Stimulated activated CD8-positive, alpha-beta memory T cell treated with anti-CD3 and anti-CD28 coated beads, Interleukin-4, amount 100 ng/mL, for 4 hours (primary cell): ENCODE data around the gene GUCY1A2.
"Not testable (repeated sequence)": the region's sequence is repeated elsewhere in the genome, so short reads cannot be mapped to it uniquely, and the experiment has no call there.

ENCODE experiments used
- DNase-seq, 2 donors: peaks; one replicate each; pipeline ENCODE4 v3.0.0-alpha.2; 2020; ENCODE audit warnings: low read depth in 2 of 2, low spot score in 1 of 2

GUCY1A2 gene

DNA sequence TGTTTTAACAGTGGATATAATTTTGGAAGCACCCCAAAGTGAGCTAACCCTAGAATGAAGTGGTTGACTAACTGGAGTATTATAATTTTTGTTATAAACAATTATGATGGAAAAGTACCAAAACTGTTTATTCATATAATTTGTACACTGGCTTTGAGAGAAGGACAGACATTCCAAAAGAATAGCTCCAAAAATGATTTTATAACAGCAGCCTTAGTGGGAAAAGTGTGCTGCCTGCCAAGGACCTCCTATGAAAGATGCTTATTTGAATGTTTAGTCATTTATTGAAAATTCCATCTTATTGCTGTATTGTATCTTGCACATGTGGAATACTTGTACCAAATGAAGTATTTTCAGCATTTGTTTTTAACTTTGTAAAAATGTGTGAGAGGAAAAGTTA is 169.8 kb downstream of the GUCY1A2 start:
- no peak for DNase-seq

DNA sequence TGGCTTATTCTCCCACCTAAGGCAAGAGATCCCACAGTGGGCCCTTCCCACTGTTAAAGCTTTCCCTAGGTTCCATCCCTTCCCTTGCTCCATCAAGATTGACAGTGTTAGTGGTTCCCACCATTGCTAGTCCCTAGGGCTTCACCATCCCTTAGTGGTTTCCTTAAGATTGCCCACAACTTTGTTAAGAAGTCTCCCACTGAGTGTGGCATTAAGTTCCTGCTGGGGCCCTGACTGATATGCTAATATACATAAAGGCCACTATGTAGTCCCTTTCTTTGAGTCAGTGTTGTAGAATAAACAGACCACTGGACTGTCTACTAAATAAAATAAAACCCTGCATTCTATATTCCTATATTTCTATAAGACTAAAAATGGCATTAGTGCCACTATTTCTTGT is 176.1 kb downstream of the GUCY1A2 start:
- DNase-seq, result no peak

DNA sequence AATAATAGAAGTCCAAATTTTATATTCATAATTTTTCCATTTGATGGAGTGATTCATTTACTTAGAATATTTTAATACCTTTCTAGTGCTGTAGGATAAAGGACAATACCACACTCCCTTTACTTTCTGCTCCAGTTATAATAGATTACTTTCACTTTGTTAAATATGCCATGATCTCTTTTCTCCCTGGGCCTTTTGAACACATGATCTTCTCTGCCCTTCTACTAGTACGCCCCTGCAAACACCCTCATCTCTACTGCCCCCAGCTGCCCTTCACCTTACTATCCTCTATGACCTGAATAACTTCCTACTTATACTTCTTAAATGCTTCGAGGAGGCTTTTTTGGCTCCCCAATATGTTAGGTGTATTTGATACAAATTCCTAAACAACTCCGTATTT is 177.3 kb downstream of the GUCY1A2 start:
- no peak for DNase-seq

DNA sequence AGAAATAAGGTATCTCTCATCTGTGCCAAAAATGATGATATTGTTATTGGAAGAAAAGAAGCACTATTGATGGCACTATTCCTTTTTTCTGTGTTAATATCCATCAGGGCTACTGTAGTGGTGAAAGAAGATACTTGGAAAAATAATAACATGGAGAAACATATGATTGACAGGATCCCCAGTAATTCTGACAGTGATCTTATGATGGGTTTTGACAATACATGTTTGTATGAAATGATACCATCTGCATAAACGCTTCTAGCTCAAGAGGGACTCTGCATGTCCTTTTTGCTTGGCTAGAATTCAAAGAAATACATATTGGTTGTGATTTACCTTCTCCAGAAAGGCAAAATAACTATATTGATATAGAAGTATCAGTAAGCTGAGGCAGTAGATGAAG is 178.1 kb downstream of the GUCY1A2 start:
- DNase-seq, result no peak

DNA sequence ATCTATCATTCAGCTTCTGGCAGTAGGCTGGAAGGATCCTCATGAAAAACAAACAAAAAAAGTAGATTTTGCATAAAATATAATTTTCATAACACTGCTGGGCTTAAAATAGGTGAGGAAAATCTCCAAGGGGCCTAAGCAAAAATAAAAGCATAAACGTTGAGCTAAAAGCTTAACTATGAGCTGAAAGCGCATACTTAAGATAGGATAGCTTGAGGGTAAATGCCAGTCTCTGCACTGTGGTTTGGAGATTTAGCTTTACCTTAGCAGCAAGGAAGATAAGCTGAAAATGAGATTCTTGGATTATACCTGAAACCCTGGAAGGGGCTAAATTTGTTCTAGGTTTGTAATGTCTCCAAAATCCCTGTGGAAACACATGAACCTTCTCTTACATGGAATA is 183.7 kb downstream of the GUCY1A2 start:
- no peak for DNase-seq

DNA sequence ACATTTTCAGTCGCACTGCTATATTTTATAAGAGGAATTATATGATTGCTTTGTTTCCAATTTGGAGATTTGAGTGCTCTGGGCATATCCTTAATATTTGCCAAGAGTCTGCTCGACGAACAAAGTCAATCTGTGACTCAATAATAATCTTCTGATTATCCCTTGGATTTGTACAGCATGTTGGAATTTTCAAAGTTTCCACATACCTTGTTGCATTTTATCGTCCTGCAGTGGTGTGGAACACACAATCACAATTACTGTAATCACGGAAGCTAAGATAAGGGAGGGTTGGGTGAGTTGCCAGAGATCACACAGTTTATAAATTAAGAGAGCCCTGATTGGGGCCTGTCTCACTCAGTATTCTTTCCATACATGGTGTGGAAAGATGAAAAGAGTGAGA is 189.3 kb downstream of the GUCY1A2 start:
- DNase-seq, result no peak

DNA sequence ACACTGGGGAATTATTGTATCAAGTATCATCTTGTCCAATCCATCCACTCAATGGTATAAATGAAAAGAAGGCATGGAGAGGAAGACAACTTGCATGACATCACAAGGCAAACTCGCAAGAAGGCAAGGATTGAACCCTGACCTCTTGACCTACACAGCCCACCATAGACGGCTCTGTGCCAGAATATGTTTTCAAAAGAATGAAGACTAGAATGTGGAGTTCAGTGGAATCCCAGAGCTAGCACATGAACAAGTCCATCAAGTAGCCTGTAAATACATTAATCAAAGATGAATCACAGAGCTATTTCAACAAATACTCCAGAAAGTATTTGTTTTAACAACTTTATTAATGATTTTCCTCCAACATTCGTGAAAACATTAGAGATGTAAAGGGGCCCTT is 189.7 kb downstream of the GUCY1A2 start:
- DNase-seq, result no peak

DNA sequence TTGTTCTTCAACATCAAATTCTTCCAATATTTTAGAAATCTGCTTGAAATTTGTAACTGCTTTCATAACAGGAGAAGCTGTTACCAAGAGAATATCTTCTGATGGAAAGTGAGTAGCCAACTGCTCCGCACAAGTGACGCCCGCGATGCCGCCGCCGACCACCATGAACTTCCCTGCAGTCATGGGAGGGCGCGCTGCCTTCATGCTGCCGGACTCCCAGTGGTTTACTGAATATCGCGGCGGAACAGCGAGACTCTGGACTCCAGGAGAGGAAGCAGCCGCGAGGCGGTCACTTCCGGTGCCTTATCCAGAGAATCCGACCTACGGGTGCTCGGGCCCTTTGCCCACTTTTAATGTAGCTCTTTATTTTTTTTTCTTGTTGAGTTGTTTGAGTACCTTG is 190.6 kb downstream of the GUCY1A2 start:
- no peak for DNase-seq

DNA sequence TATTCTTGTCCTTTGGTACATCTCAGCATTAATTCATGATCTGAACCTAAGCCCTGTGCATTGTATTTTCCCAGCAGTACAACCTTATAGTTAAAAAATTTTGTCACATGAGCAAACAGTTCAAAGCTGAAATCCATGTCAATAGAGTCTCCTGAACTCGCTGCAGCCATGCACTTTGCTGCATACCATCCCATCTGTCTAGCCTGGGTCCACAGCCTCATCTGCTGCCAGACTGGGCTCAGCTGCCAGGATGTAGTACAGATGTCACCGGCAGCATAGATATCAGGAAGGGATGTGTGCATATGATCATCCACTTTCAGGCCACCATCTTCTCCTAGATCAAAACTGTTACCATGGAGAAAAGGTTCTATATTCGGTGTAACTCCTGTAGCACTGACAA is 191.7 kb downstream of the GUCY1A2 start:
- not testable (repeated sequence) for DNase-seq

DNA sequence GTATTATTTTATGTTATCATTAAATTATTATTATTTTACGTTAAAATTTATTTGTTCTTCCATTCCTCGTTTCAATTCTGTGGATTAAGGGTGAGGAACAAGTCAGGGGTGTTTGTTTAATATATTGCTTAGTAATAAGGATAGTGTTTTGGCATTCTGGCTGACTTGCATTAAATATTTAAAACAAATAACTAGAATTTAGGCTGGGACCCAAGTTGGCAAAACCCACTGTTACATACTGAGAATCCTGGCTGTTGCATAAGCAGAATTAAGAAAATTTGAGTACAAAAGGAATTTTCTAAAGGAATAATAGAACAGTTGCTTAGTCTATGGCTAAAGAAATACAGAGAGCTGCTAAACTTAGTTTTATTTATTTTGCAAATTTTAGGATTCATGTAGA is 196.4 kb downstream of the GUCY1A2 start:
- DNase-seq, result no peak

DNA sequence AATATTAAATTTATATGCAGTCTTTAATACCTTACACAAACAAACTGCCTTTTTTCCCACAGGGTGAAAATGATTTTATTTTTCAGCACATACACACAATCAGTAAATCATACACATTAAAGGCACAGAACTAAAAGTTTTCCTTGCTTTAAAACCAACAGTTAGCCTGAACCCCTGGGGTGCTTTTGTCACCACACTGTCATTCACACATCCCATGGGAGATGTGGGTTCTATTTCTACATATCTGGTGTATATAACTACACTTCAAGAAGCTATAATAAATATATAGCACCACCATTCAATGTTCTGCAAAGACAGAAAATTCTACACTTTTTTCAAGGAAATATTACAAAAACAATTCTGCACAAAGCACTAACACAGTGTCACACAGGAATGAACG is 197.0 kb downstream of the GUCY1A2 start:
- DNase-seq, result no peak

DNA sequence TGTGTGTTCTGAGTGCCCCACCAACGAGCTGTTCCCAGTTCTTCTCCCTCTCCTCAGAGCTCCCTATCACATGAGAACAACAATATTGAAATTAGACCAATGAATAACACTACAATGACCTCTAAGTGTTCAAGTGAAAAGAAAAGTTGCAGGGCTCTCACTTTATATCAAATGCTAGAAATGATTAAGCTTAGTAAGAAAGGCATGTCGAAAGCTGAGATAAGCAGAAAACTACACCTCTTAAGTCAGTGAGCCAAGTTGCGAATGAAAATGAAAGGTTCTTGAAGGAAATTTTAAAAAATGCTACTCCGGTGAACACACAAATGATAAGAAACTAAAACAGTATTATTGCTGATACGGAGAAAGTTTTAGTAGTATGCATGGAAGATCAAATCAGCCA is 199.8 kb downstream of the GUCY1A2 start:
- no peak for DNase-seq

DNA sequence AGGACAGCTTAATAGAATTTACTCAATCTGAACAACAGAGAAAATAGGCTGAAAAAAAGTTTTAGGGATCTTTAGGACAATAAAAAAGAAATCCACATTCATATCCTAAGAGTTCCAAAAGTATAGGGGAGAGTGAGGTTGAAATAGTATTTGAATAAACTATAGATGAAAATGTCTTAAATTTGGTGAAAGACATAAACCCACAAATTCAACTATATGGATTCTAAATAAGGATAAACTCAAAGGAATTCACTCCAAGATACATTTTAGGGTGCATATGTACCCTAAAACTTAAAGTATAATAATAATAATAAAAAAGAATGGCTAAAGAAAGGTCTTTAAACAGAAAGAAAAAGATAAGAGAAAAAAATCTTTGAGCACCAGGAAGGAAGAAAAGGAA is 203.1 kb downstream of the GUCY1A2 start:
- DNase-seq, result no peak

DNA sequence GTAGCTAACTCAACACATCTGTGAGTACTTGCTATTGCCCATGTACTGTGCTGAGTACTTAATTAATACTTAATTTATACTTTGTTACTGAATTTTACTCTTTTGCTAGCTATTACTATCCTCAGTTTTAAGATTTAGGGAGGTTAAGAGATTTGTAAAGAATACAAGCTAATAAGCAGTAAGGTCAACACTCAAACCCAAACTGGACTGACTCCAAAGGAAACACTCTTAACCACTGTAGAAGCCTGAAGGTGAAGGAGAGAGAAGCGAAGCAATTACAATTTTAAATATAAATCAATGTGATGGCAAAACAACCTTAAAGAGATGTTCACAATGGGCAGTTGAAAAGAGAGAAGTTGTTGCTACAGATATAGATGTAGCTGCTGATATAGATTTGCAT is 204.5 kb downstream of the GUCY1A2 start:
- no peak for DNase-seq

DNA sequence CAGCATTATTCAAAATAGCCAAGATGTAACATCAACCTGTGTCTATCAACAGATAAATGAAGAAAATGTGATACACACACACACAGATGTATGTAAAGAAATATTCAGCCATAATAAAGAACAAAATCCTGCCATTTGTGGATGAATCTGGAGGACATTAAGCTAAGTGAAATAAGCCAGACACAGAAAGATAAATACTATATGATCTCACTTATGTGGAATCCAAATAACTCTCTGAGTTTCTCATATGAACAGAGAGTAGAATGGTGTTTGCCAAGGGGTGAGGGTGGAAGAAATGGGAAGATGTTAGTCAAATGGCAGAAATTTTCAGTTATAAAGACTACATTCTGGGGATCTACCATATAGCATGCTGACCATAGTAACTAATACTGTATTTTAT is 224.2 kb downstream of the GUCY1A2 start:
- no peak for DNase-seq

DNA sequence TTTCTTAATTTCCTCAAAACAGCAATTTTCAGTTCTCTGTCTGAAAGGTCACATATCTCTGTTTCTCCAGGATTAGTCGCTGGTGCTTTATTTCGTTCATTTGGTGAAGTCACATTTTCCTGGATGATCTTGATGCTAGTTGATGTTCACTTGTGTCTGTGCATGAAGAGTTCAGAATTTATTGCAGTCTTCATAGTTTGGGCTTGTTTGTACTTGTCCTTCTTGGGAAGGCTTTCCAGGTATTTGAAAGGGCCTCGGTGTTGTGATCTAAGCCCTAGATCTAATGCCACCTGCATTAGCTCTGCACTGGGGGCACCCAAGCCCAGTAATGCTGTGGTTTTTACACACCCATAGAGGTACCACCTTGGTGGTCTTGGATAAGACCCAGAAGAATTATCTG is 228.9 kb downstream of the GUCY1A2 start:
- no peak for DNase-seq

DNA sequence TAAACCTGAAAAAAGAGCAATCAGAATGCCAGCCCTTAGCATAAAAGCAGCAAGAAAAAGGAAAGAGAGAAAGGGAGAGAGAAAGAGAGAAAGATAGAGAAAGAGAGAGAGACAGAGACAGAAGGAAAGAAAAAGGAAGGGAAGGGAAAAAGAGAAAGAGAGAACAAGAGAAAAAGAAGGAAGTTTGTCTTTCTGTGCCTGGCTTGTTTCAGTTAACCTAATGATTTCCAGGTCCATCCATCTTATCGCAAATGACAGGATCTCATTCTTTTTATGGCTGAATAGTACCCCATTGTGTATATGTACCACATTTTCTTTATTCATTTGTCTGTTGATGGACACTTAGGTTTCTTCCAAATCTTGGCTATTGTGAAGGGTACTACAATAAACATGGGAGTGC is 230.8 kb downstream of the GUCY1A2 start:
- no peak for DNase-seq

DNA sequence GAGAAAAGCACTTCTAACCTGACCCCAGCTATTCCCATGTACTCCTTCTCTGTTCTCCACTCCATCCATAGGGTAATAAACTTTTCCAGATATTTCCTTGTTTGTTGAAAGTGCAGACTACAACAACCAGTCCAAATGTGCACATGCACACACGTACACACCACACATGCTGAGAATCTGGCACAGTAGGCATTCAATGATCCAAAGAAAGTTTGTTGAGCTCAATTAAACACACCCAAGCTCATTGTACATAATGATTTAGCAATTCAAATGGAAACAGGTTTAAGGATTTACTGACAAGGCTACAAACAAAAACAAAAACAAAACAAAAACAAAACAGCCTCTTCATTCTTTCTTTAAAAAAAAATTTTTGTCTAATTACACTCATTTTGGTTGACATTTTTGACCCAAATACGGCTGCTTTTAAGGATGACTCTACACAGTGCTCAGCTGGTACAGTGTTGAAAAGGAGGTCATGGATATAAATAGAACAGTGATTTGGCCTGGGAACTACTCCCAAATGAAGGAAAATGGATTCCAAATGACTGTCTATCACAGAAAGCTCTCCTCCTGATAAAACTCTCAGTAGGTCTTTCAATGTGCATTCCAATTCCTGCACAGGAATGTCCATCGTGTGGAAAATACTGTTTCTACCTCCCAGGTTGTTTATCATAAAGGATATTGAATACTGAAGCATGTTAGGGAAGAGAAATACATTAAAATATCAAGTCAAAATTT is 232.2 kb downstream of the GUCY1A2 start:
- no peak for DNase-seq

DNA sequence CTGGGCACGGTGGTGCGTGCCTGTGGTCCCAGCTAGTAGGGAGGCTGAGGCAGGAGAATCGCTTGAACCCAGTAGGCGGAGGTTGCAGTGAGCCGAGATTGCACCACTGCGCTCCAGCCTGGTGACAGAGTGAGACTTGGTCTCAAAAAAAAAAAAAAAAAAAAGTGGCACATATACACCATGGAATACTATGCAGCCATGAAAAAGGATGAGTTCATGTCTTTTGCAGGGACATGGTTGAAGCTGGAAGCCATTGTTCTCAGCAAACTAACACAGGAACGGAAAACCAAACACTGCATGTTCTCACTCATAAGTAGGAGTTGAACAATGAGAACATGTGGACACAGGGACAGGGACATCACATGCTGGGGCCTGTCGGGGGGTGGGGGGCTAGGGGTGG is 241.0 kb downstream of the GUCY1A2 start:
- not testable (repeated sequence) for DNase-seq

DNA sequence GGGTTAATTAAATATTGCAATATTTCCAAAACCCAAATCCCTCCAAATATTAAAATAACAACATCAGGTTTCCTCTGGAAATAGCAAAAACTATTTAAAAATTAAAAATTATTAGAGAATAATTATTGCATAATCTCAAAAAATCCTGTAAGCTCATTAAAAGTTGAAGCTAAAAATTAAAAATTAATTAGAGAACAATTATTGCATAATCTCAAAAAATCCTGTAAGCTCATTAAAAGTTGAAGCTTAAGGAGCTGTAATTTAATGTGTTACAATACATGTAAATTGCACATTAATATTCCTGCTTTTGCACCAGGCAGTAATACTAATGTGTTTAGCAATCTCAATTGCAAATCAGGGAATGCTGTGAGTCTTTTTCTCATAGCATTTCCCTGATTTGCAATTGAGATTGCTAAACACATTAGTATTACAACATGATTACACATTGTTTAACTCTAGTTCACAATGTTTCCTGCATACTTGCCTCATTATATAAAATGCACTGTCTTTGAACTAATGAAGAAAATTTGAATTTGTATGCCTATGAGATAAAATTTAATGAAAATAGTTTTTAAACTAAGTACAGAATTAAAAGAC is 247.7 kb downstream of the GUCY1A2 start:
- no peak for DNase-seq

DNA sequence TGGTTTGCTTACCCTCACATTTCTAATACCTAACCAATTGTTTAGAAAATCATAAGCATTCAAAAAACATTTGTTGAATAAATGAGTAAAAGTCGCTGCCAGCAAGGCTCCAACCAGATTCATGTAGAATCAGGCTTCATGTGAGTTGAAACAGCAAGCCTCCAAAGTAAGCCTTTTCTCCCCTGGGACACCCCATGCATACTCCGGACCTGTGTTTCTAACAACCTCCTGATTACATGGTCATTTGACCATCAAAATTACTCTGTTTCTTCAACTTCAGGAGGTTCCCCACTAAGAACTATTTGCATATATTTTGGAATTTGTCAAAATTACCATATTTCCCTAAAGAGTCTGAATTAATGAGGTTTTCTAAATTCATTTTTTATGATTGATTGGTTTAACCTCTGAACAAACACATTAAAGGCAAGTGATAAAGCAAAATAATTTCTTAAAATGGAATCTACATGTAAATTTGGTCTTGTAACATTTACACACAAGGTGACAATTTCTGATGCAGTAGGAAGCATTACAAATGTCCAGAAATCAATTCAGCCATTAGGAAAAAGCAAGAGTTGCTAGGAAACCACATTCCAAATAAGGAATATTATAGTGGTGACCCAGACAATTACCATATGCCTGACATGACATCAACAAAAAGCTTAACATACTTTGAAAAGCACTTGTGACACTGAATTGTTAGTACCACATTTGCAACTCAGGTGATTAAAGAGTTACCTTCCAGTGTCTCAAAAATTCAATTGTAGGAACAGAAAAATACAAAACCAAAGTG is 252.6 kb downstream of the GUCY1A2 start:
- DNase-seq, result no peak

DNA sequence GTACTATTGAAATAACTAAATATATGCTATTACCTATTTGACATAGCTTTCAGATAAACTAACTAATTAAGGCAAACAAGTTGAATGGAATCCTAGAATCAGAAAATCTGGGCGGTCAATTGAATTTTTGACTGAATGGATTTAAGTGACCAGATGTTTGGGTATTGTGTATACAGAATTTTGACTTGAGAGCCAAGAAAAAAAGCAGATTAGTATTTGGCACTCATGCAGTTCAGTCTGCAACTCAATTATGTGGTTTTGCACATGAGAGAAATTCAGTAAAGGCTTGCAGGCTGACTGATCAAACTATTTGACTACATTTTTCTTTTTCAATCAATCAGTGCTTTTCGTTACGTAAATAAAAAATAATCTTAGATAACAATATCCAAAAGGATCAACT is 254.8 kb downstream of the GUCY1A2 start:
- DNase-seq, result no peak
